A204.1 (cell line): ENCODE results near the gene MTFR1L.

Experiments used
- FAIRE-seq: peaks from 2 replicates; lab custom pipeline; 2012; peaks lifted over from hg19 to GRCh38; lab: Jason Lieb, UNC

The MTFR1L gene

GRCh38 chr1:25863486-25864262 is 43.9 kb downstream of the MTFR1L start:
- FAIRE-seq, result no peak

GRCh38 chr1:25864434-25864833 is 44.7 kb downstream of the MTFR1L start:
- FAIRE-seq, result no peak

GRCh38 chr1:25866288-25866687 is 46.5 kb downstream of the MTFR1L start:
- FAIRE-seq, result no peak

- FAIRE-seq, result no peak
Observed at GRCh38 chr1:25867210-25867991, 47.6 kb downstream of the MTFR1L start.

- no peak for FAIRE-seq
Observed at GRCh38 chr1:25869909-25870606, 50.3 kb downstream of the MTFR1L start.

GRCh38 chr1:25870614-25871013 is 50.9 kb downstream of the MTFR1L start:
- FAIRE-seq, result no peak

GRCh38 chr1:25871086-25871703 is 51.4 kb downstream of the MTFR1L start:
- no peak for FAIRE-seq

GRCh38 chr1:25871704-25872494 is 52.1 kb downstream of the MTFR1L start:
- no peak for FAIRE-seq

GRCh38 chr1:25872713-25873112 is 53.0 kb downstream of the MTFR1L start:
- FAIRE-seq, result no peak

- FAIRE-seq, result no peak
Observed at GRCh38 chr1:25873120-25873519, 53.4 kb downstream of the MTFR1L start.

- no peak for FAIRE-seq
Observed at GRCh38 chr1:25874209-25874608, 54.5 kb downstream of the MTFR1L start.

GRCh38 chr1:25874635-25875153 is 54.9 kb downstream of the MTFR1L start:
- FAIRE-seq, result no peak

- FAIRE-seq, result no peak
Observed at GRCh38 chr1:25875154-25875855, 55.6 kb downstream of the MTFR1L start, which contains the start of gene PAQR7. Gene PAQR7, minus strand, starts transcription at chr1:25875708. Its CDS starts 11,869 bp downstream, at chr1:25863839.

GRCh38 chr1:25875856-25876692 is 56.3 kb downstream of the MTFR1L start:
- no peak for FAIRE-seq

GRCh38 chr1:25876693-25877077 is 56.9 kb downstream of the MTFR1L start:
- FAIRE-seq, result no peak

GRCh38 chr1:25877155-25877554 is 57.4 kb downstream of the MTFR1L start:
- FAIRE-seq, result no peak

GRCh38 chr1:25878690-25879089 is 58.9 kb downstream of the MTFR1L start:
- no peak for FAIRE-seq

- FAIRE-seq, result no peak
Observed at GRCh38 chr1:25879675-25880074, 59.9 kb downstream of the MTFR1L start.

- no peak for FAIRE-seq
Observed at GRCh38 chr1:25880518-25880917, 60.8 kb downstream of the MTFR1L start.

GRCh38 chr1:25881266-25881665 is 61.5 kb downstream of the MTFR1L start:
- no peak for FAIRE-seq
